Measurements from ENCODE around the gene FBXL22. TPM values are rescaled to one million over a fixed set of nuclear protein-coding genes. Genes with fewer than 3 reads are reported as not detected.

Gene FBXL22
- total RNA-seq, 2 experiments from 2014 or later: 0.92 to 0.95 TPM

- CTCF ChIA-PET: no interaction called here
- POLR2A ChIA-PET: no interaction called here
Measured at GRCh38 chr15:63638839-63639238, 41.7 kb downstream of the FBXL22 start.

GRCh38 chr15:63640146-63640545 lies 43.0 kb downstream of the FBXL22 start:
- POLR2A ChIA-PET: no interaction called here

More at GRCh38 chr15:63640146-63640545, 43.0 kb downstream of the FBXL22 start:
- CTCF ChIA-PET: no interaction called here

Other genes with a start within 250 kb of the FBXL22 start
- not detected for gene CA12, start 215.5 kb upstream of the FBXL22 start, total RNA-seq
- 10 to 100 TPM; 37.3 to 42.2 TPM for gene USP3, start 92.8 kb upstream of the FBXL22 start, total RNA-seq
- gene HERC1, start 236.6 kb downstream of the FBXL22 start, total RNA-seq: 10 to 100 TPM; 45.9 to 54.8 TPM

Data from activated CD8-positive, alpha-beta memory T cell treated with anti-CD3 and anti-CD28 coated beads for 36 hours (primary cell).